CD14-positive monocyte (primary cell): ENCODE results near the gene NOTCH4. TPM values are rescaled to one million over a fixed set of nuclear protein-coding genes. Genes with fewer than 3 reads are reported as not detected.

Experiments
- DNase-seq, 3 donors: peaks; one replicate each; pipeline ENCODE4 v3.0.0-alpha.2; 2011 to 2022
- H2AFZ ChIP-seq: 2 replicates; pipeline ENCODE4 v1.6.0; 2012; ENCODE audit warnings: mild to moderate bottlenecking, low read depth, low read length, inconsistent platforms; ENCODE audit not compliant: insufficient read depth, poor library complexity, severe bottlenecking
- H3K27ac ChIP-seq, 2 donors: 1 replicate in 1 of 2; 2 replicates in 1 of 2; pipeline ENCODE4 v1.5.1; 2012 to 2013; ENCODE audit warnings: low read length in 2 of 2, control low read depth in 1 of 2, inconsistent platforms in 1 of 2, low read depth in 1 of 2, mild to moderate bottlenecking in 1 of 2
- H3K27me3 ChIP-seq, 2 donors: one replicate each; pipeline versions ENCODE4 v1.6.0 to v1.6.1; 2011 to 2013; ENCODE audit warnings: low read length in 2 of 2; ENCODE audit not compliant: control insufficient read depth in 2 of 2, insufficient read depth in 2 of 2
- H3K36me3 ChIP-seq, 2 donors: replicated peaks in 1 of 2; 1 replicate in 1 of 2; 2 replicates in 1 of 2; pipeline versions ENCODE4 v1.5.1 to v1.6.1; 2012 to 2013; ENCODE audit warnings: low read length in 2 of 2, control low read depth in 1 of 2, inconsistent platforms in 1 of 2, mild to moderate bottlenecking in 1 of 2; ENCODE audit not compliant: insufficient read depth in 2 of 2, control insufficient read depth in 1 of 2
- H3K4me1 ChIP-seq, 2 donors: 1 replicate in 1 of 2; 2 replicates in 1 of 2; pipeline versions ENCODE4 v1.5.1 to v1.6.1; 2012 to 2013; ENCODE audit warnings: low read length in 2 of 2, control low read depth in 1 of 2, inconsistent platforms in 1 of 2, mild to moderate bottlenecking in 1 of 2, moderate library complexity in 1 of 2; ENCODE audit not compliant: insufficient read depth in 2 of 2, control insufficient read depth in 1 of 2
- H3K4me2 ChIP-seq: replicated peaks from 2 replicates; pipeline ENCODE3; 2012; ENCODE audit warnings: low read length, moderate library complexity, mild to moderate bottlenecking; ENCODE audit not compliant: poor library complexity, severe bottlenecking; ENCODE audit errors: extremely low read depth
- H3K4me3 ChIP-seq, 3 experiments: fragments of 200-600 bp in 1 of 3; sonication (generic) in 1 of 3; replicated peaks in 1 of 3; 1 replicate in 2 of 3; 2 replicates in 1 of 3; pipeline ENCODE4 v1.5.1; 2011 to 2013; ENCODE audit warnings: low read length in 3 of 3, mild to moderate bottlenecking in 3 of 3, control low read depth in 2 of 3, low read depth in 2 of 3, inconsistent platforms in 1 of 3, moderate library complexity in 1 of 3
- H3K79me2 ChIP-seq: 2 replicates; pipeline ENCODE4 v1.6.0; 2012; ENCODE audit warnings: mild to moderate bottlenecking, control low read depth, inconsistent platforms, low read length, moderate library complexity; ENCODE audit not compliant: insufficient read depth
- H3K9ac ChIP-seq: 2 replicates; pipeline ENCODE4 v1.6.0; 2017; ENCODE audit warnings: low read length, mild to moderate bottlenecking; ENCODE audit not compliant: insufficient read depth, poor library complexity, severe bottlenecking
- H3K9me3 ChIP-seq, 2 donors: replicated peaks in 1 of 2; 1 replicate in 1 of 2; 2 replicates in 1 of 2; pipeline versions ENCODE4 v1.5.1 to v1.6.1; 2012 to 2013; ENCODE audit warnings: low read length in 2 of 2, control low read depth in 1 of 2; ENCODE audit not compliant: control insufficient read depth in 1 of 2, insufficient read depth in 1 of 2
- H4K20me1 ChIP-seq: 2 replicates; pipeline ENCODE4 v1.6.0; 2012; ENCODE audit warnings: mild to moderate bottlenecking, low read length, control low read depth, moderate library complexity; ENCODE audit not compliant: insufficient read depth
- H3K27ac Mint-ChIP-seq, 7 donors: one replicate each; pipeline ENCODE4 v1.8.0; 2020; ENCODE audit warnings: mild to moderate bottlenecking in 7 of 7, mixed read lengths in 7 of 7, moderate library complexity in 6 of 7, inconsistent platforms in 2 of 7
- H3K27me3 Mint-ChIP-seq, 3 donors: one replicate each; pipeline ENCODE4 v1.8.0; 2021 to 2022; ENCODE audit warnings: low read depth in 3 of 3, mild to moderate bottlenecking in 3 of 3, mixed read lengths in 3 of 3, moderate library complexity in 3 of 3, inconsistent platforms in 1 of 3
- H3K36me3 Mint-ChIP-seq, 2 donors: one replicate each; pipeline ENCODE4 v1.8.0; 2020; ENCODE audit warnings: mixed read lengths in 2 of 2, inconsistent platforms in 1 of 2, mild to moderate bottlenecking in 1 of 2
- H3K4me1 Mint-ChIP-seq: one replicate; pipeline ENCODE4 v1.8.0; 2020; ENCODE audit warnings: mild to moderate bottlenecking, mixed read lengths
- H3K4me3 Mint-ChIP-seq, 2 donors: one replicate each; pipeline ENCODE4 v1.8.0; 2020; ENCODE audit warnings: mild to moderate bottlenecking in 2 of 2, mixed read lengths in 2 of 2, moderate library complexity in 1 of 2
- H3K9me3 Mint-ChIP-seq, 7 donors: one replicate each; pipeline ENCODE4 v1.8.0; 2020 to 2022; ENCODE audit warnings: mixed read lengths in 7 of 7, mild to moderate bottlenecking in 6 of 7, moderate library complexity in 6 of 7, inconsistent platforms in 2 of 7
- WGBS: methylation state at CpG from one replicate; pipeline ENCODE4 v1.1.5; 2013; ENCODE audit warnings: missing lambda C conversion rate; ENCODE audit not compliant: insufficient coverage; 5-methylcytosine and 5-hydroxymethylcytosine counted together
- intact Hi-C, 2 donors: fragments of 100-400 bp; cut with micrococcal nuclease; formaldehyde crosslinking; loops; one replicate each; pipeline versions ENCODE4 v1.15.0 to v1.15.1; 2023
- polyA plus RNA-seq, 3 donors: library from polyadenylated mRNA; depleted of rRNA in 1 of 3; unstranded in 2 of 3; stranded (reverse) in 1 of 3; fragments of 300-500 nt in 2 of 3; fragments of >200 nt in 1 of 3; fragmentation: Illumina TruSeq in 2 of 3; gene quantifications; 1 replicate in 2 of 3; 2 replicates in 1 of 3; pipeline ENCODE4 v1.2.3, GENCODE V29; 2012 to 2021
- TF ChIP-seq, protein P1 (sequence below): fragments of 200-600 bp; IDR thresholded peaks from one replicate; pipeline ENCODE4 v1.8.0; 2022; ENCODE audit warnings: antibody characterized with exemption, mild to moderate bottlenecking

The NOTCH4 gene
- polyA plus RNA-seq, 3 donors = 5.2 to 8.1 (median 6.1) TPM

DNA sequence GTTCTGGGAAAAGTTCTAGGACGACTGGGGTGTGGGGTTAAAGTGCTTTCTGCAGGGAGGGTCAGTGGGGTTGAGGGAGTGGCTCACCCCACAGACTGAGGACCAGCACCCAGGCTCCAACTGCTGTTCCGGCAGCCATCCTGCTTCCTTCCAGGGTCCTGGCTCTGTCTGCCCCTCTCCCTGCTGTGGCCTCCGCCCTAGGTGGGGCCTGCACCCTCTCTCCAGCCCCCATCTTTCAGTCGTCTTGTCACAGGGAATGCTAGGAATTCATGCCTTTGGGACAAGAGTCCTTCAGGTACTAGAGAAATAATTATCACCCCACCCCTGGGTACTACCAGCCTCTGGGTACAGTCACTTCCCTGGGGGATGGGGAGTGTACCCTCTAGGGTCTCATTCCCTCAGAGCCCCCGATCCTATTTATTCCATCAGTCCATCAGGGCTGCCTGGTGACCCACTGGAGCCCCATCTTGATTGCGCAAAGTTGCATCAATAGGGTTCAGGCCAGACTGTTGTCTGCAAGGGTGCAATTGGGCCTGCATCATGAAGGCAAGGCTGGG lies 39.7 kb downstream of the NOTCH4 start, which contains the start of gene AGER:
Gene AGER (minus strand): TSS at position 170 of the 557 bp plus-strand sequence. CDS start 31 bp downstream, at position 139.
- Mint-ChIP-seq H3K4me3 (no peak within 1 kb of the TSS), H3K4me1 (peaks cover 76% of the 10 kb centered on the region), H3K9me3 (no peaks in the 10 kb centered on the region), H3K36me3 (peaks cover 66 to 82% of the 10 kb centered on the region in 2 donors), H3K27ac (peak within 1 kb of the TSS; percentile 40 to 92 (median 69)), H3K27me3 (peaks cover 0 to 4% (median 2%) of the 10 kb centered on the region in 3 donors)
- H3K9me3 ChIP-seq = no peaks in the 10 kb centered on the region
- WGBS = 96% methylated on average over 3 of the region's 6 CpGs
- H4K20me1 ChIP-seq = peaks cover 7% of the 10 kb centered on the region
- no peak within 1 kb of the TSS for H3K4me2 ChIP-seq
- no peak within 1 kb of the TSS for H3K9ac ChIP-seq
- H3K79me2 ChIP-seq = peaks cover 66% of the 10 kb centered on the region
- peaks cover 57 to 77% of the 10 kb centered on the region in 2 donors for H3K36me3 ChIP-seq
- H3K4me3 ChIP-seq = no peak within 1 kb of the TSS
- no peak for DNase-seq
- H3K27me3 ChIP-seq = no peaks in the 10 kb centered on the region
- intact Hi-C loops = no loop called here
- peaks cover 59 to 65% of the 10 kb centered on the region in 2 donors for H3K4me1 ChIP-seq
- H3K27ac ChIP-seq = peak within 1 kb of the TSS; percentile 11 to 62
- TF ChIP-seq, protein P1, sequence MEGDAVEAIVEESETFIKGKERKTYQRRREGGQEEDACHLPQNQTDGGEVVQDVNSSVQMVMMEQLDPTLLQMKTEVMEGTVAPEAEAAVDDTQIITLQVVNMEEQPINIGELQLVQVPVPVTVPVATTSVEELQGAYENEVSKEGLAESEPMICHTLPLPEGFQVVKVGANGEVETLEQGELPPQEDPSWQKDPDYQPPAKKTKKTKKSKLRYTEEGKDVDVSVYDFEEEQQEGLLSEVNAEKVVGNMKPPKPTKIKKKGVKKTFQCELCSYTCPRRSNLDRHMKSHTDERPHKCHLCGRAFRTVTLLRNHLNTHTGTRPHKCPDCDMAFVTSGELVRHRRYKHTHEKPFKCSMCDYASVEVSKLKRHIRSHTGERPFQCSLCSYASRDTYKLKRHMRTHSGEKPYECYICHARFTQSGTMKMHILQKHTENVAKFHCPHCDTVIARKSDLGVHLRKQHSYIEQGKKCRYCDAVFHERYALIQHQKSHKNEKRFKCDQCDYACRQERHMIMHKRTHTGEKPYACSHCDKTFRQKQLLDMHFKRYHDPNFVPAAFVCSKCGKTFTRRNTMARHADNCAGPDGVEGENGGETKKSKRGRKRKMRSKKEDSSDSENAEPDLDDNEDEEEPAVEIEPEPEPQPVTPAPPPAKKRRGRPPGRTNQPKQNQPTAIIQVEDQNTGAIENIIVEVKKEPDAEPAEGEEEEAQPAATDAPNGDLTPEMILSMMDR = no peak
- H2AFZ ChIP-seq = no peak within 1 kb of the TSS

DNA sequence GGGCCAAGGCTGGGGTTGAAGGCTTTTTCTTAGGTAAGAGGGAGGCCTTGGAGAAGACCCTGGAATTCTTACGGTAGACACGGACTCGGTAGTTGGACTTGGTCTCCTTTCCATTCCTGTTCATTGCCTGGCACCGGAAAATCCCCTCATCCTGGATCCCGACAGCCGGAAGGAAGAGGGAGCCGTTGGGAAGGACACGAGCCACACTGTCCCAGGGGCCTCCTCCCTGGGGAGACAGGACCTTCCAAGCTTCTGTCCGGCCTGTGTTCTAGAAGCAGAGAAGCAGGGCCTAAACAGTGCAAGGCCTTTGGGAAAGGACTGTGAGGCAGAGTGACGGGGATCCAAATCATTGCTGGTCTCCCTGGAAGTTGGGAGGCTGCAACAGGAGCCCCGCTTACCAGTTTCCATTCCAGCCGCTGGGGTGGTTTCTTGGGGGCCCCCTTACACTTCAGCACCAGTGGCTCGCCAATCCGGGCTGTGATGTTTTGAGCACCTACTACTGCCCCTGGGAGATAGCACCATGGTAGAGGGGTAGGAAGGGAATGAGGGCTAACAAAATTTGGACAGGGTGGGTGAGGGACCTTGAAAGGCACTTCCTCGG lies 40.3 kb downstream of the NOTCH4 start:
- H3K27ac Mint-ChIP-seq = peak overlapping the region in 6 of 7 donors; percentile 20 to 78 (median 62)
- 96% methylated on average over 14 of the region's 15 CpGs for WGBS
- peaks cover 0 to 3% (median 2%) of the 10 kb centered on the region in 3 donors for H3K27me3 Mint-ChIP-seq
- Histone ChIP-seq H3K4me2 (no peak overlapping the region), H3K9ac (no peak overlapping the region), H4K20me1 (peaks cover 7% of the 10 kb centered on the region), H3K4me3 (no peak overlapping the region), H3K4me1 (peaks cover 59 to 65% of the 10 kb centered on the region in 2 donors), H3K27me3 (no peaks in the 10 kb centered on the region), H3K9me3 (no peaks in the 10 kb centered on the region), H3K27ac (peak overlapping the region; percentile 11 to 62), H3K36me3 (peaks cover 57 to 76% of the 10 kb centered on the region in 2 donors), H3K79me2 (peaks cover 66% of the 10 kb centered on the region), H2AFZ (no peak overlapping the region)
- intact Hi-C loops = no loop called here
- H3K4me1 Mint-ChIP-seq = peaks cover 76% of the 10 kb centered on the region
- H3K4me3 Mint-ChIP-seq = no peak overlapping the region
- TF ChIP-seq, protein P1 = no peak
- H3K36me3 Mint-ChIP-seq = peaks cover 62 to 77% of the 10 kb centered on the region in 2 donors
- H3K9me3 Mint-ChIP-seq = no peaks in the 10 kb centered on the region
- no peak for DNase-seq
